Upper lobe of right lung (tissue), 1 donor: ENCODE measurements around the gene NKG7. TPM values are rescaled to one million over a fixed set of nuclear protein-coding genes. Genes with fewer than 3 reads are reported as not detected.
"Not testable (repeated sequence)": the region's sequence is repeated elsewhere in the genome, so short reads cannot be mapped to it uniquely, and the experiment has no call there.

Experiments
- ATAC-seq: fragments of 200-7000 bp; cut with Tn5 transposase; one replicate; pipeline ENCODE4 v1.9.1; 2020; ENCODE audit warnings: mild to moderate bottlenecking, moderate library complexity
- DNase-seq: peaks from one replicate; pipeline ENCODE4 v3.0.0-alpha.2; 2020
- H3K27ac ChIP-seq: fragments of 200-600 bp; one replicate; pipeline ENCODE4 v1.8.0; 2022
- H3K27me3 ChIP-seq: fragments of 200-600 bp; one replicate; pipeline ENCODE4 v1.8.0; 2022; ENCODE audit warnings: mild to moderate bottlenecking
- H3K36me3 ChIP-seq: fragments of 200-600 bp; one replicate; pipeline ENCODE4 v1.8.0; 2022
- H3K4me1 ChIP-seq: fragments of 200-600 bp; one replicate; pipeline ENCODE4 v1.8.0; 2022
- H3K4me3 ChIP-seq: fragments of 200-600 bp; one replicate; pipeline ENCODE4 v1.8.0; 2022; ENCODE audit warnings: mild to moderate bottlenecking
- H3K9me3 ChIP-seq: fragments of 200-600 bp; one replicate; pipeline ENCODE4 v1.8.0; 2022
- intact Hi-C: fragments of 100-400 bp; cut with DNase I; formaldehyde crosslinking; loops from one replicate; pipeline ENCODE4 v1.11.0; 2022
- total RNA-seq: library from RNA; stranded (reverse); fragmentation: NEBNext Ultra II Directional; extraction: Animal tissue kit (Norgen Biotek cat#: 25700); gene quantifications from one replicate; pipeline ENCODE4 v1.2.1, GENCODE V29; 2021
- TF ChIP-seq, protein P1 (sequence below): fragments of 200-600 bp; IDR thresholded peaks from one replicate; pipeline ENCODE4 v1.8.0; 2022; ENCODE audit warnings: antibody characterized with exemption
- donor health status: DM: no; HTN: yes; CAD: no; lungs with severe emphysema.

NKG7 gene
- total RNA-seq, 1 donor from 2014 or later = 25.1 TPM

DNA sequence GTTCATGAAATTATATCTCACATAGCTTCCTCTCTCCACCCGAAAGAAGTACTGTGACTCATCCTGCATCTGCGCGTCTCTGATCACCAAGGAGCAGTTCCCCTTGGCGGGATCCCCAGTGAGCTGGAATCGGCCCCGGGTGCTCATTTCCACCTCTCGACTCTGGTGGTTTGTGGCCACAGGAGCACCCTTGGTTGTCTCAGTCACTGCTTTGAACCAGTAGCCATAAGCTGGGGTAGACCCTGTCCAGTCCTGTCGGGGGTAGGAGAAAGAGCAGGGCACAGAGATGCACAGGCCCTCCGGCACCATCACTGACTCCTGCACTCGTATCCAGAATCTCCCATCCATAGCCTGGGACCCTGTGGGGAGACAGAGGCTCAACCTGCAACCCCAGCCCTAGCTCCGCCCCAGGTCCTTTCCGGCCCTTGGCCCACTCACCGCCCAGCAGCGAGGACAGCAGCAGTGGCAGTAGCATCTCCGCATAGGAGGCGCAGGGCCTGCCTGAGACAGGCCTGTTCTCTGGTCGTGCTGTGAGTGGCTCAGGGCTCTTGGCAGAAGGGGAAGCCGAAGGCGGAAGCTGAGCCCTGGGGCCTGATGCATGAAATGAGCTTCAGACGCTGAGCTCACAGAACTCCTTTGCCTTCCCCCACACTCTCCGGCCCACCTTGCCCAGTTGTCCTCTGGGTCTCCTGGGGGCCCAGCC lies 44.8 kb upstream of the NKG7 start, which contains the start of gene SIGLEC10:
SIGLEC10 (minus strand) TSS at position 536 of the 703 bp plus-strand sequence; CDS start at position 475, 61 bp downstream.
- peak within 1 kb of the TSS; percentile 30 for H3K27ac ChIP-seq
- peak; percentile 80 for DNase-seq
- TF ChIP-seq, protein P1, sequence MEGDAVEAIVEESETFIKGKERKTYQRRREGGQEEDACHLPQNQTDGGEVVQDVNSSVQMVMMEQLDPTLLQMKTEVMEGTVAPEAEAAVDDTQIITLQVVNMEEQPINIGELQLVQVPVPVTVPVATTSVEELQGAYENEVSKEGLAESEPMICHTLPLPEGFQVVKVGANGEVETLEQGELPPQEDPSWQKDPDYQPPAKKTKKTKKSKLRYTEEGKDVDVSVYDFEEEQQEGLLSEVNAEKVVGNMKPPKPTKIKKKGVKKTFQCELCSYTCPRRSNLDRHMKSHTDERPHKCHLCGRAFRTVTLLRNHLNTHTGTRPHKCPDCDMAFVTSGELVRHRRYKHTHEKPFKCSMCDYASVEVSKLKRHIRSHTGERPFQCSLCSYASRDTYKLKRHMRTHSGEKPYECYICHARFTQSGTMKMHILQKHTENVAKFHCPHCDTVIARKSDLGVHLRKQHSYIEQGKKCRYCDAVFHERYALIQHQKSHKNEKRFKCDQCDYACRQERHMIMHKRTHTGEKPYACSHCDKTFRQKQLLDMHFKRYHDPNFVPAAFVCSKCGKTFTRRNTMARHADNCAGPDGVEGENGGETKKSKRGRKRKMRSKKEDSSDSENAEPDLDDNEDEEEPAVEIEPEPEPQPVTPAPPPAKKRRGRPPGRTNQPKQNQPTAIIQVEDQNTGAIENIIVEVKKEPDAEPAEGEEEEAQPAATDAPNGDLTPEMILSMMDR = no peak
- peaks cover 14% of the 10 kb centered on the region for H3K27me3 ChIP-seq
- H3K9me3 ChIP-seq = no peaks in the 10 kb centered on the region
- no peaks in the 10 kb centered on the region for H3K36me3 ChIP-seq
- H3K4me3 ChIP-seq = no peak within 1 kb of the TSS
- intact Hi-C loops = no loop called here
- no peaks in the 10 kb centered on the region for H3K4me1 ChIP-seq
- ATAC-seq = peak; percentile 78

DNA sequence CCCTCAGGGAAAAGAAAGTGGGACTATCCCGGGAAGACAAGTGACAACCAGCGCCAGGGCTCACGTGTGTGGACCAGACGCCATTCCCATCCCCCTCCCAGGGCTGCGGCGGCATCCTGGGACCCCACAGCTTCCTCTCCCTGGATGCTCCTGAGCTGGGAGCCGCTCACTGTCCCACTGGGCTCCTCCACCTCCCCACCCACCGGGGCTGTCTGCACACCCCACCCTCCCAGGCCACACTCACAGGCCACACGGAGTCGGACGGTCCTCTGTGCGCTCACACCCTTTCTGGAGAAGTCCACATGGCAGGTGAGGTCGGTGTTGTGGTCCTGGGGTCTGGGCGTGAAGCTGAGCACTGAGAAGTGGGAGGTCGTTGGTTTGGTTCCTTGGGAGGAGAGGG lies 44.0 kb upstream of the NKG7 start:
- H3K27me3 ChIP-seq, DNase-seq, ATAC-seq, H3K4me3 ChIP-seq, H3K4me1 ChIP-seq, H3K36me3 ChIP-seq, H3K27ac ChIP-seq, intact Hi-C loops, H3K9me3 ChIP-seq: not testable (repeated sequence)

- H3K27ac ChIP-seq = no peak overlapping the region
- H3K4me1 ChIP-seq = no peaks in the 10 kb centered on the region
- DNase-seq (no peak), ATAC-seq (no peak)
- no peak overlapping the region for H3K4me3 ChIP-seq
- TF ChIP-seq, protein P1 = no peak
- no peaks in the 10 kb centered on the region for H3K9me3 ChIP-seq
- no peaks in the 10 kb centered on the region for H3K36me3 ChIP-seq
- intact Hi-C loops = no loop called here
- peaks cover 5% of the 10 kb centered on the region for H3K27me3 ChIP-seq
Observed at GRCh38 chr19:51415187-51415586, 42.7 kb upstream of the NKG7 start.

- Histone ChIP-seq H3K4me1 (no peaks in the 10 kb centered on the region), H3K27me3 (no peaks in the 10 kb centered on the region), H3K4me3 (no peak overlapping the region), H3K36me3 (no peaks in the 10 kb centered on the region), H3K9me3 (no peaks in the 10 kb centered on the region), H3K27ac (no peak overlapping the region)
- TF ChIP-seq, protein P1 = no peak
- intact Hi-C loops = no loop called here
- ATAC-seq = no peak
- DNase-seq = no peak
Observed at GRCh38 chr19:51410950-51411748, 38.7 kb upstream of the NKG7 start.

DNA sequence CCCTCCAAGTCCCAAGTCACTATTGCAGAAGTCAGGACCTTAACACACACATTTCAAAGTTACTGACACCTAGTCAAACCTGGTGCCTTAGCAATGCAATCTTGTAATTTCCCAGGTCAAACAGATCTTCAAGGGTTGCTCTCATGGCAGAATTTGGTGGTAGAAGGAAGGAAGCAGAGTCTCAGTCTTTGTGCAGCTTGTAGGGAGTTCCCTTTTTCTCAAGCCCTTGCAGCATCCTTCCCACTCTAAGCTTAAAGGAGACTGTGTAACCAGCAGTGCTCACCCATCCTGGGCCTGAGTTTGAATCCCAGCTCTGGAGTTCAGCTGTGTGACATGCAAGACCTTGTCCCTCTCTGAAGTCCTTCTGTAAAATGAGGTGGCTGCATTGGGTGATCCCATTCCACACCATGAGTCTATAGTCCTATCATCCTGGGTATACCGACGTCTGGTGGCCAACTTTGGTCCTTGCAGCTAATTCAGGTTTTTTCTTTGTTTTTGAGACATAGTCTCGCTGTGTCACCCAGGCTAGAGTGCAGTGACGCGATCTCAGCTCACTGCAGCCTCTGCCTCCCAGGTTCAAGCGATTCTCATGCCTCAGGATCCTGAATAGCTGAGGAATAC lies 35.2 kb upstream of the NKG7 start:
- intact Hi-C loops = no loop called here
- H3K4me3 ChIP-seq = no peak overlapping the region

More for the DNA sequence above, 35.2 kb upstream of the NKG7 start:
- DNase-seq (no peak), ATAC-seq (peak; percentile 85)
- TF ChIP-seq, protein P1 = peak; percentile 43
- Histone ChIP-seq H3K27me3 (no peaks in the 10 kb centered on the region), H3K4me1 (no peaks in the 10 kb centered on the region), H3K9me3 (no peaks in the 10 kb centered on the region), H3K36me3 (no peaks in the 10 kb centered on the region), H3K27ac (no peak overlapping the region)
